ENCODE results near the gene AUTS2.

The AUTS2 gene

GRCh38 chr7:69795932-69796331 is 197.7 kb downstream of the AUTS2 start:
- Histone ChIP-seq H2BK5ac (ENCODE audit: low read length) (no peak overlapping the region), H3K79me2 (ENCODE audit: control insufficient read depth, insufficient read depth, low read length) (no peaks in the 10 kb centered on the region), H3K27me3 (ENCODE audit: insufficient read depth, low read length, poor library complexity) (no peaks in the 10 kb centered on the region), H3K36me3 (ENCODE audit: control insufficient read depth, insufficient read depth, low read length) (no peaks in the 10 kb centered on the region), H3K4ac (ENCODE audit: low read depth, low read length) (no peak overlapping the region), H2AK5ac (ENCODE audit: low read length) (no peak overlapping the region), H3K4me3 (ENCODE audit: low read length) (no peak overlapping the region), H3K4me1 (ENCODE audit: control insufficient read depth, low read depth, low read length) (peaks cover 5% of the 10 kb centered on the region), H3K18ac (ENCODE audit: low read length) (no peak overlapping the region), H2BK15ac (replicated peaks; ENCODE audit: low read depth) (no peak overlapping the region), H4K8ac (ENCODE audit: low read depth, low read length) (no peak overlapping the region), H4K5ac (ENCODE audit: low read length) (no peak overlapping the region), H3K9ac (ENCODE audit: low read length) (no peak overlapping the region), H3K56ac (ENCODE audit: low read length) (no peak overlapping the region), H3K23ac (ENCODE audit: low read length) (no peak overlapping the region), H3K79me1 (ENCODE audit: low read length) (no peaks in the 10 kb centered on the region), H2BK120ac (ENCODE audit: low read depth, low read length) (no peak overlapping the region), H3K4me2 (ENCODE audit: low read length) (no peak overlapping the region), H3K27ac (ENCODE audit: low read depth, low read length) (no peak overlapping the region)
- DNase-seq = no peak
- no CpG with 5 or more reads among the region's 5 CpGs for WGBS (ENCODE audit: extremely low coverage, insufficient coverage, low lambda C conversion rate)

DNA sequence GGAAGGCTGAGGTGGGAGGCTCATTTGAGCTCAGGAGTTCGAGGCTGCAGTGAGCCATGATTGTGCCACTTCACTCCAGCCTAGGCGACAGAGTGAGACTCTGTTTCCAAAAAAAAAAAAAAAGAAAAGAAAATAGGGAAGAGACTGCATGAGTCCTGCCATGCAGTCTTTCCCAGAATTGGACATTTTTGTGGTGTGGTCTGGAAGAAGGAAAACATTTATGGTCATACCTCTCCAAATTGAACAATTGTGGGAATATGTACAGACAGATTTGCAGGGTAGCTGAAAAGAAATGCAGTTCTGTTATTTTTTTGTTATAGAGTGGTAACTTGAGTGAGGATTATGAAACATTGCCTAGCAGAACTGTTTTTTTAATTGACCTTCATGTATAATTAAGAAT is 198.1 kb downstream of the AUTS2 start:
- Histone ChIP-seq H4K8ac (ENCODE audit: low read depth, low read length) (no peak overlapping the region), H3K56ac (ENCODE audit: low read length) (no peak overlapping the region), H3K4ac (ENCODE audit: low read depth, low read length) (no peak overlapping the region), H3K4me3 (ENCODE audit: low read length) (no peak overlapping the region), H3K27me3 (ENCODE audit: insufficient read depth, low read length, poor library complexity) (no peaks in the 10 kb centered on the region), H3K36me3 (ENCODE audit: control insufficient read depth, insufficient read depth, low read length) (no peaks in the 10 kb centered on the region), H2BK5ac (ENCODE audit: low read length) (no peak overlapping the region), H3K79me2 (ENCODE audit: control insufficient read depth, insufficient read depth, low read length) (no peaks in the 10 kb centered on the region), H4K5ac (ENCODE audit: low read length) (no peak overlapping the region), H3K9ac (ENCODE audit: low read length) (no peak overlapping the region), H3K79me1 (ENCODE audit: low read length) (no peaks in the 10 kb centered on the region), H3K23ac (ENCODE audit: low read length) (no peak overlapping the region), H2BK15ac (replicated peaks; ENCODE audit: low read depth) (no peak overlapping the region), H3K4me2 (ENCODE audit: low read length) (no peak overlapping the region), H3K18ac (ENCODE audit: low read length) (no peak overlapping the region), H3K4me1 (ENCODE audit: control insufficient read depth, low read depth, low read length) (peaks cover 4% of the 10 kb centered on the region), H2AK5ac (ENCODE audit: low read length) (no peak overlapping the region), H2BK120ac (ENCODE audit: low read depth, low read length) (no peak overlapping the region), H3K27ac (ENCODE audit: low read depth, low read length) (no peak overlapping the region)
- no peak for DNase-seq
- WGBS (ENCODE audit: extremely low coverage, insufficient coverage, low lambda C conversion rate) = no CpG with 5 or more reads among the region's 2 CpGs

DNA sequence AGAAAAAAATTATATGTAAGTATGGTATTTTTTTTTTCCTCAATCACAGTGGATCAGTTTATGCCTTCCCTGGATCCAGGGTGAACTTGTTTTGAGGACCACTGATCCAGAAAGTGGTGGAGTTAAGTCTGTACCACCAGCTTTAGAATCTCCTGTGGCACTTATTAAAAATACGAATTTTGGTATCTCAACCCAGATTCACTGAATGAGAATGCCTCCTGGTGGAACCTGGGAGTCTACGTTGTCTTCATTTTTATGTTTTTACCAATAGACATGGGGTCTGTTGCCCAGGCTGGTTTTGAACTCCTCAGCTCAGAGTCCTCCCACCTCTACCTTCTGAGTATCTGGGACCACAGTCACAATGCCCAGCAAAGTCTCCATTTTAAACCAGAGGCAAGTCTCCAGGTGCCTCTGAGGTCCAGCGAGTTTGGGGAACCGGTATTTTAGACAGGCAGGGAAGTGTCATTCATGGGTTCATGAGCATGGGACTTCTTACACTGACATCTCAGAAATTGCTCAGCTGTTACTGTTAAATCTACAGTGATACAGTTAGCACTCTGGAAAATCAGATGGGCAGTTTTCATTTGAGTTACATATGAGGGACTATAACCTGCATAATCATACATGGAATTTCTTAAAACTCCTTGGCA is 200.9 kb downstream of the AUTS2 start:
- Histone ChIP-seq H4K8ac (ENCODE audit: low read depth, low read length) (peak overlapping the region; percentile 41), H3K23ac (ENCODE audit: low read length) (no peak overlapping the region), H3K9ac (ENCODE audit: low read length) (no peak overlapping the region), H2BK120ac (ENCODE audit: low read depth, low read length) (peak overlapping the region; percentile 12), H3K27ac (ENCODE audit: low read depth, low read length) (no peak overlapping the region), H3K4me2 (ENCODE audit: low read length) (no peak overlapping the region), H3K27me3 (ENCODE audit: insufficient read depth, low read length, poor library complexity) (no peaks in the 10 kb centered on the region), H3K56ac (ENCODE audit: low read length) (no peak overlapping the region), H3K36me3 (ENCODE audit: control insufficient read depth, insufficient read depth, low read length) (no peaks in the 10 kb centered on the region), H4K5ac (ENCODE audit: low read length) (no peak overlapping the region), H3K18ac (ENCODE audit: low read length) (peak overlapping the region; percentile 68), H3K4me3 (ENCODE audit: low read length) (no peak overlapping the region), H2AK5ac (ENCODE audit: low read length) (no peak overlapping the region), H3K4ac (ENCODE audit: low read depth, low read length) (peak overlapping the region; percentile 55), H3K4me1 (ENCODE audit: control insufficient read depth, low read depth, low read length) (peaks cover 18% of the 10 kb centered on the region), H3K79me2 (ENCODE audit: control insufficient read depth, insufficient read depth, low read length) (no peaks in the 10 kb centered on the region), H2BK15ac (replicated peaks; ENCODE audit: low read depth) (no peak overlapping the region), H3K79me1 (ENCODE audit: low read length) (no peaks in the 10 kb centered on the region), H2BK5ac (ENCODE audit: low read length) (no peak overlapping the region)
- no peak for DNase-seq
- WGBS (ENCODE audit: extremely low coverage, insufficient coverage, low lambda C conversion rate) = no CpG with 5 or more reads among the region's 4 CpGs

DNA sequence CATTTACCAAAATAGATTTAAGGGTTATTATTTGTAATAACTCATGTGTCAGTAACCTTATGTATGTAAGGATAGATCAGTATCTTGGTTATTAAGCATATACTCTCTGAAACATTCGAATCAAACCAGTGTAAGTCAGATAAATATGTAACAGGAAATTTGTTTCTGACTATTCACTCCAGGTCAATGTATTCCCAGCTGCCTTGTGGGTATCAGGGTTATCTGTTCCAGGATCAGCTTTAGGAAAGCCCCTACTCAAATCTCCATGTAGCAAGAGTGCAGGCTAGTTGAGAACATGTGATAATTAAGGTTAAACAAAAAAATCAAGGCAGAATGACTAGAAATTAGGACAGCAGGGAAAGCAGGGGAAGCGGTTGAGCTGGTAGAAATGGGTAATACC is 201.7 kb downstream of the AUTS2 start:
- no peaks in the 10 kb centered on the region for H3K79me2 ChIP-seq (ENCODE audit: control insufficient read depth, insufficient read depth, low read length)
- no peak overlapping the region for H3K23ac ChIP-seq (ENCODE audit: low read length)
- H3K36me3 ChIP-seq (ENCODE audit: control insufficient read depth, insufficient read depth, low read length) = no peaks in the 10 kb centered on the region
- peak overlapping the region; percentile 40 for H3K56ac ChIP-seq (ENCODE audit: low read length)
- H3K4me3 ChIP-seq (ENCODE audit: low read length) = no peak overlapping the region
- no peak overlapping the region for H4K8ac ChIP-seq (ENCODE audit: low read depth, low read length)
- H3K79me1 ChIP-seq (ENCODE audit: low read length) = no peaks in the 10 kb centered on the region
- no peak overlapping the region for H3K4me2 ChIP-seq (ENCODE audit: low read length)
- H3K27me3 ChIP-seq (ENCODE audit: insufficient read depth, low read length, poor library complexity) = no peaks in the 10 kb centered on the region
- H3K27ac ChIP-seq (ENCODE audit: low read depth, low read length) = no peak overlapping the region
- no peak overlapping the region for H4K5ac ChIP-seq (ENCODE audit: low read length)
- no peak overlapping the region for H2BK15ac ChIP-seq (replicated peaks; ENCODE audit: low read depth)
- no peak overlapping the region for H3K9ac ChIP-seq (ENCODE audit: low read length)
- no peak overlapping the region for H2BK120ac ChIP-seq (ENCODE audit: low read depth, low read length)
- peak overlapping the region; percentile 2 for H3K4ac ChIP-seq (ENCODE audit: low read depth, low read length)
- H2BK5ac ChIP-seq (ENCODE audit: low read length) = peak overlapping the region; percentile 7
- H2AK5ac ChIP-seq (ENCODE audit: low read length) = no peak overlapping the region
- H3K4me1 ChIP-seq (ENCODE audit: control insufficient read depth, low read depth, low read length) = peaks cover 21% of the 10 kb centered on the region
- WGBS (ENCODE audit: extremely low coverage, insufficient coverage, low lambda C conversion rate) = no CpG with 5 or more reads among the region's 2 CpGs
- DNase-seq = peak; percentile 36
- no peak overlapping the region for H3K18ac ChIP-seq (ENCODE audit: low read length)

GRCh38 chr7:69800495-69800894 is 202.2 kb downstream of the AUTS2 start:
- peak; percentile 97 for DNase-seq
- no peaks in the 10 kb centered on the region for H3K36me3 ChIP-seq (ENCODE audit: control insufficient read depth, insufficient read depth, low read length)
- no peak overlapping the region for H3K4me2 ChIP-seq (ENCODE audit: low read length)
- H3K4ac ChIP-seq (ENCODE audit: low read depth, low read length) = no peak overlapping the region
- no peak overlapping the region for H4K5ac ChIP-seq (ENCODE audit: low read length)
- H3K79me1 ChIP-seq (ENCODE audit: low read length) = no peaks in the 10 kb centered on the region
- H2AK5ac ChIP-seq (ENCODE audit: low read length) = no peak overlapping the region
- H3K4me1 ChIP-seq (ENCODE audit: control insufficient read depth, low read depth, low read length) = peaks cover 23% of the 10 kb centered on the region
- H3K27ac ChIP-seq (ENCODE audit: low read depth, low read length) = no peak overlapping the region
- no peaks in the 10 kb centered on the region for H3K27me3 ChIP-seq (ENCODE audit: insufficient read depth, low read length, poor library complexity)
- H3K79me2 ChIP-seq (ENCODE audit: control insufficient read depth, insufficient read depth, low read length) = no peaks in the 10 kb centered on the region
- peak overlapping the region; percentile 7 for H2BK5ac ChIP-seq (ENCODE audit: low read length)
- no peak overlapping the region for H3K9ac ChIP-seq (ENCODE audit: low read length)
- H3K18ac ChIP-seq (ENCODE audit: low read length) = no peak overlapping the region
- no peak overlapping the region for H3K23ac ChIP-seq (ENCODE audit: low read length)
- H2BK15ac ChIP-seq (replicated peaks; ENCODE audit: low read depth) = no peak overlapping the region
- H2BK120ac ChIP-seq (ENCODE audit: low read depth, low read length) = no peak overlapping the region
- no peak overlapping the region for H4K8ac ChIP-seq (ENCODE audit: low read depth, low read length)
- H3K4me3 ChIP-seq (ENCODE audit: low read length) = no peak overlapping the region
- peak overlapping the region; percentile 40 for H3K56ac ChIP-seq (ENCODE audit: low read length)

Data from mesendoderm (in vitro differentiated cells).